ENCODE data around the gene P3H1. TPM values are rescaled to one million over a fixed set of nuclear protein-coding genes. Genes with fewer than 3 reads are reported as not detected.
"Not testable (repeated sequence)": the region's sequence is repeated elsewhere in the genome, so short reads cannot be mapped to it uniquely, and the experiment has no call there.

P3H1 gene
- total and polyA plus RNA-seq, 2 donors (not counting 1 experiment from before 2014, with no cell fraction given): 42.2 to 51.3 TPM

DNA sequence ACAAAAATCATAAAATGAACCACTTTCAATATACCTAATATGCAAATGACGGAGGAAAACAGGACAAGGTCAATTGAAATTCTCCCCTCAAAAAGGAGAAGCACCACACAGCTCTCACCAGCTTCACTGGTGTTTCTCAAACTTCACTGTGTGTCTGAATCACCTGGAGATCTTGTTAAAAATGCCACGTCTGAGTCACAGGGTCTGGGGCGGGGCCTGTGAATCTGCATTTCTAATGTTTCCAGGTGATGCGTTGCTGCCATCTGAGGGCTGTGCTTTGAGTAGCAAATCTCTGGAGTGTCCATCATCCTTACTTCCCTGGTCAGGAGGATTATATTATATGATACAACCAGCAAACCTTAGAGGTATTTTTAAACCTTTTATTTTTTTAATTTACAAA, 35.8 kb downstream of the P3H1 start:
- Mint-ChIP-seq H3K9me3 (ENCODE audit: insufficient read depth) (no peaks in the 10 kb centered on the region), H3K27ac (no peak overlapping the region), H3K27me3 (no peaks in the 10 kb centered on the region), H3K4me3 (no peak overlapping the region), H3K4me1 (peaks cover 4% of the 10 kb centered on the region)
- Histone ChIP-seq H3K27me3 (replicated peaks in 1 of 4; ENCODE audit: control extremely low read depth in 1 of 4, control insufficient read depth in 3 of 4, insufficient read depth in 4 of 4, low read length in 3 of 4) (no peaks in the 10 kb centered on the region), H3K79me2 (ENCODE audit: control insufficient read depth, insufficient read depth, low read length) (no peaks in the 10 kb centered on the region), H3K27ac (ENCODE audit: low read length in 2 of 2) (no peak overlapping the region), H4K20me1 (ENCODE audit: control insufficient read depth, insufficient read depth, low read length, poor library complexity, severe bottlenecking) (no peaks in the 10 kb centered on the region), H2AFZ (ENCODE audit: insufficient read depth, low read depth, low read length, poor library complexity, severe bottlenecking) (no peak overlapping the region), H3K9me3 (ENCODE audit: control extremely low read depth in 1 of 3, control insufficient read depth in 2 of 3, insufficient read depth in 1 of 3, low read length in 2 of 3) (no peaks in the 10 kb centered on the region), H3K9ac (ENCODE audit: low read length) (no peak overlapping the region), H3K4me1 (ENCODE audit: control insufficient read depth in 2 of 2, insufficient read depth in 2 of 2, low read length in 2 of 2) (no peaks in the 10 kb centered on the region), H3K36me3 (replicated peaks in 1 of 2; ENCODE audit: control extremely low read depth in 1 of 2, control insufficient read depth in 1 of 2, extremely low read depth in 1 of 2, insufficient read depth in 2 of 2, low read length in 1 of 2) (no peaks in the 10 kb centered on the region), H3K4me3 (ENCODE audit: control extremely low read depth in 1 of 5, extremely low read depth in 1 of 5, insufficient read depth in 1 of 5, low read depth in 2 of 5, low read length in 4 of 5) (no peak overlapping the region), H3K4me2 (replicated peaks; ENCODE audit: low read depth, low read length, poor library complexity, severe bottlenecking) (no peak overlapping the region)
- intact Hi-C loops (cut with micrococcal nuclease): no loop called here
- ATAC-seq (ENCODE audit: low read depth) (no peak), DNase-seq (no peak)
- TF ChIP-seq, protein P1, sequence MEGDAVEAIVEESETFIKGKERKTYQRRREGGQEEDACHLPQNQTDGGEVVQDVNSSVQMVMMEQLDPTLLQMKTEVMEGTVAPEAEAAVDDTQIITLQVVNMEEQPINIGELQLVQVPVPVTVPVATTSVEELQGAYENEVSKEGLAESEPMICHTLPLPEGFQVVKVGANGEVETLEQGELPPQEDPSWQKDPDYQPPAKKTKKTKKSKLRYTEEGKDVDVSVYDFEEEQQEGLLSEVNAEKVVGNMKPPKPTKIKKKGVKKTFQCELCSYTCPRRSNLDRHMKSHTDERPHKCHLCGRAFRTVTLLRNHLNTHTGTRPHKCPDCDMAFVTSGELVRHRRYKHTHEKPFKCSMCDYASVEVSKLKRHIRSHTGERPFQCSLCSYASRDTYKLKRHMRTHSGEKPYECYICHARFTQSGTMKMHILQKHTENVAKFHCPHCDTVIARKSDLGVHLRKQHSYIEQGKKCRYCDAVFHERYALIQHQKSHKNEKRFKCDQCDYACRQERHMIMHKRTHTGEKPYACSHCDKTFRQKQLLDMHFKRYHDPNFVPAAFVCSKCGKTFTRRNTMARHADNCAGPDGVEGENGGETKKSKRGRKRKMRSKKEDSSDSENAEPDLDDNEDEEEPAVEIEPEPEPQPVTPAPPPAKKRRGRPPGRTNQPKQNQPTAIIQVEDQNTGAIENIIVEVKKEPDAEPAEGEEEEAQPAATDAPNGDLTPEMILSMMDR (IDR thresholded peaks at IDR 0.05): no peak
- TF ChIP-seq EZH2 (IDR thresholded peaks at IDR 0.05; ENCODE audit: borderline replicate concordance, insufficient read depth, low read depth, low read length, poor library complexity, severe bottlenecking): no peak
- POLR2A ChIA-PET: interaction anchor here (0.7 kb wide), 1 partner anchor 921 kb away, joined by 6 read pairs; no protein-coding TSS in a partner anchor
- CTCF ChIA-PET: interaction anchor here (0.6 kb wide), 1 partner anchor 48 kb away, joined by 3 read pairs; no protein-coding TSS in a partner anchor
- WGBS (ENCODE audit: insufficient coverage): 67% methylated on average over 3 of the region's 4 CpGs

DNA sequence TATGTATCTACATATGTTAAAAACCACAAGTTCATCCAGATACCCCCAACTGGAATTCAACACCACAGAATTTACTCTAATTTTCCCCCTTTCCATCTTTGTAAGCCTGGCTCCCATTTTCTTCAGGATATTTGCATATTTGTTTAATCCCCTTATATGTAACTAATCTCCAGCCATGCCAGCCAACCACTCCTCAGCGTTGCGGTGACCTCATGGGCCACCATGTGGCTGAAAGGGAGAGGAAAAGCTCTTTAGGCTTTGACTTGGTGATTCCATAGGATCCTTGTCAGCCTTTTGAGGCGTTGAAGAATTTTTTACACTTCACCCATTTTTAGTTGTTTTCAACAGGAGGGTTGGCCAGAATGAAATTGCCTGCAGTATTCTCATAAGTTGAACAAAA, 36.8 kb downstream of the P3H1 start:
- no CpG with 5 or more reads among the region's 3 CpGs for WGBS (ENCODE audit: insufficient coverage)
- peaks cover 4% of the 10 kb centered on the region for H3K4me1 Mint-ChIP-seq
- Histone ChIP-seq H2AFZ (ENCODE audit: insufficient read depth, low read depth, low read length, poor library complexity, severe bottlenecking) (no peak overlapping the region), H3K4me3 (ENCODE audit: control extremely low read depth in 1 of 5, extremely low read depth in 1 of 5, insufficient read depth in 1 of 5, low read depth in 2 of 5, low read length in 4 of 5) (no peak overlapping the region), H3K9me3 (ENCODE audit: control extremely low read depth in 1 of 3, control insufficient read depth in 2 of 3, insufficient read depth in 1 of 3, low read length in 2 of 3) (no peaks in the 10 kb centered on the region), H3K9ac (ENCODE audit: low read length) (no peak overlapping the region), H3K79me2 (ENCODE audit: control insufficient read depth, insufficient read depth, low read length) (no peaks in the 10 kb centered on the region), H3K27me3 (replicated peaks in 1 of 4; ENCODE audit: control extremely low read depth in 1 of 4, control insufficient read depth in 3 of 4, insufficient read depth in 4 of 4, low read length in 3 of 4) (no peaks in the 10 kb centered on the region), H3K4me2 (replicated peaks; ENCODE audit: low read depth, low read length, poor library complexity, severe bottlenecking) (no peak overlapping the region), H4K20me1 (ENCODE audit: control insufficient read depth, insufficient read depth, low read length, poor library complexity, severe bottlenecking) (no peaks in the 10 kb centered on the region), H3K36me3 (replicated peaks in 1 of 2; ENCODE audit: control extremely low read depth in 1 of 2, control insufficient read depth in 1 of 2, extremely low read depth in 1 of 2, insufficient read depth in 2 of 2, low read length in 1 of 2) (no peaks in the 10 kb centered on the region), H3K27ac (ENCODE audit: low read length in 2 of 2) (no peak overlapping the region), H3K4me1 (ENCODE audit: control insufficient read depth in 2 of 2, insufficient read depth in 2 of 2, low read length in 2 of 2) (no peaks in the 10 kb centered on the region)
- H3K4me3 Mint-ChIP-seq: no peak overlapping the region
- no peak overlapping the region for H3K27ac Mint-ChIP-seq
- TF ChIP-seq, protein P1 (IDR thresholded peaks at IDR 0.05): no peak
- no peak for TF ChIP-seq EZH2 (IDR thresholded peaks at IDR 0.05; ENCODE audit: borderline replicate concordance, insufficient read depth, low read depth, low read length, poor library complexity, severe bottlenecking)
- ChIA-PET POLR2A (no interaction called here), CTCF (no interaction called here)
- DNase-seq: no peak
- H3K9me3 Mint-ChIP-seq (ENCODE audit: insufficient read depth): no peaks in the 10 kb centered on the region
- ATAC-seq (ENCODE audit: low read depth): no peak
- no peaks in the 10 kb centered on the region for H3K27me3 Mint-ChIP-seq
- intact Hi-C loops (cut with micrococcal nuclease): no loop called here

DNA sequence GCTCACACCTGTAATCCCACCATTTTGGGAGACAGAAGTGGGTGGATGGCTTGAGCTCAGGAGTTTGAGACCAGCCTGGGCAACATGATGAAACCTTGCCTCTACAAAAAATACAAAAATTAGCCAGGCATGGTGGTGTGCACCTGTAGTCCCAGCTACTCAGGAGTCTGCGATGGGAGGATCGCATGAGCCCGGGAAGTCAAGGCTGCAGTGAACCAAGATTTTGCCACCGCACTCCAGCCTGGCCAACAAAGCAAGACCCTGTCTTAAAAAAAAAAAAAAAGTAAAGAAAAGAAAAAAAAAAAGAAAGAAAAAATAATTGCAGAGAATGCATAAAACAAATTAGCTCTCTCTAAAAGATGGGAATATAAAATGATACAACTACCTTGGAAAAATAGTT, 41.0 kb downstream of the P3H1 start:
- H3K9me3 Mint-ChIP-seq (ENCODE audit: insufficient read depth); H3K4me1 Mint-ChIP-seq; H3K9ac ChIP-seq (ENCODE audit: low read length); H3K79me2 ChIP-seq (ENCODE audit: control insufficient read depth, insufficient read depth, low read length); H3K9me3 ChIP-seq (ENCODE audit: control extremely low read depth in 1 of 3, control insufficient read depth in 2 of 3, insufficient read depth in 1 of 3, low read length in 2 of 3); H3K27me3 Mint-ChIP-seq; POLR2A ChIA-PET; H4K20me1 ChIP-seq (ENCODE audit: control insufficient read depth, insufficient read depth, low read length, poor library complexity, severe bottlenecking); H3K36me3 ChIP-seq (replicated peaks in 1 of 2; ENCODE audit: control extremely low read depth in 1 of 2, control insufficient read depth in 1 of 2, extremely low read depth in 1 of 2, insufficient read depth in 2 of 2, low read length in 1 of 2); H3K27me3 ChIP-seq (replicated peaks in 1 of 4; ENCODE audit: control extremely low read depth in 1 of 4, control insufficient read depth in 3 of 4, insufficient read depth in 4 of 4, low read length in 3 of 4); H2AFZ ChIP-seq (ENCODE audit: insufficient read depth, low read depth, low read length, poor library complexity, severe bottlenecking); DNase-seq; ATAC-seq (ENCODE audit: low read depth); H3K27ac ChIP-seq (ENCODE audit: low read length in 2 of 2); H3K4me2 ChIP-seq (replicated peaks; ENCODE audit: low read depth, low read length, poor library complexity, severe bottlenecking); H3K27ac Mint-ChIP-seq; H3K4me3 ChIP-seq (ENCODE audit: control extremely low read depth in 1 of 5, extremely low read depth in 1 of 5, insufficient read depth in 1 of 5, low read depth in 2 of 5, low read length in 4 of 5); H3K4me3 Mint-ChIP-seq; H3K4me1 ChIP-seq (ENCODE audit: control insufficient read depth in 2 of 2, insufficient read depth in 2 of 2, low read length in 2 of 2); CTCF ChIA-PET; intact Hi-C loops (cut with micrococcal nuclease): not testable (repeated sequence)
- 100% methylated on average over 3 of the region's 4 CpGs for WGBS (ENCODE audit: insufficient coverage)

Data from B cell (primary cell).